Measurements from ENCODE around the gene GPS1. TPM values are rescaled to one million over a fixed set of nuclear protein-coding genes. Genes with fewer than 3 reads are reported as not detected.

Gene GPS1
- total and polyA plus RNA-seq, 10 of the 15 experiments (the other 5 are each of a cell fraction or from before 2014, with no cell fraction given), result 2.2 to 146 (median 77.7) TPM

GRCh38 chr17:82101767-82102679 is 50.3 kb downstream of the GPS1 start:
- ChIA-PET RAD21 (ENCODE audit: unreplicated experiment) (no interaction called here), SMC1A (ENCODE audit: uncharacterized antibody, unreplicated experiment) (no interaction called here)
- H3K4me3 ChIP-seq, result no peak overlapping the region

More at GRCh38 chr17:82101767-82102679, 50.3 kb downstream of the GPS1 start:
- no peak overlapping the region for H3K9ac ChIP-seq (ENCODE audit: control insufficient read depth, insufficient read depth, low read length)
- peaks cover 27% of the 10 kb centered on the region for H3K4me1 ChIP-seq (ENCODE audit: control insufficient read depth, insufficient read depth, low read length)
- in situ Hi-C loops (cut with MboI), result no loop called here
- intact Hi-C loops (cut with micrococcal nuclease; ENCODE audit: unreplicated experiment), result no loop called here
- no peak overlapping the region for H3K4me2 ChIP-seq (ENCODE audit: control insufficient read depth, insufficient read depth)
- ATAC-seq, result no peak
- no peak for FAIRE-seq
- H3K79me2 ChIP-seq (ENCODE audit: control insufficient read depth, insufficient read depth, low read length), result peaks cover 40% of the 10 kb centered on the region
- CTCF ChIA-PET, result no interaction called here
- H3K9me3 ChIP-seq (replicated peaks; ENCODE audit: control insufficient read depth, insufficient read depth, low read length), result no peaks in the 10 kb centered on the region
- no TSS peak for BruUV-seq (replicated peaks)
- 70% methylated on average over 18 of the region's 18 CpGs for WGBS (ENCODE audit: insufficient coverage, insufficient replicate concordance, low lambda C conversion rate, missing lambda C conversion rate)
- POLR2A ChIA-PET, result no interaction called here
- H2AFZ ChIP-seq (ENCODE audit: control insufficient read depth, low read depth, low read length), result no peak overlapping the region
- no peaks in the 10 kb centered on the region for H3K27me3 ChIP-seq (replicated peaks in 1 of 2; ENCODE audit: control insufficient read depth in 2 of 2, insufficient read depth in 2 of 2, low read length in 1 of 2)
- no peak overlapping the region for H3K27ac ChIP-seq (ENCODE audit: control insufficient read depth, insufficient read depth)
- no peak for DNase-seq (ENCODE audit: low read depth, low spot score)
- TF ChIP-seq NFYA (IDR thresholded peaks at IDR 0.05; ENCODE audit: borderline replicate concordance, low read depth, low read length) (no peak), ATF3 (IDR thresholded peaks at IDR 0.05; ENCODE audit: borderline replicate concordance, extremely low read depth, low read depth, low read length) (no peak), PAX5 (IDR thresholded peaks at IDR 0.05; ENCODE audit: borderline replicate concordance, low read depth, low read length) (no peak), SIN3A (IDR thresholded peaks at IDR 0.05; ENCODE audit: low read depth, low read length) (no peak), GABPA (IDR thresholded peaks at IDR 0.05; ENCODE audit: low read depth) (no peak), ZSCAN29 (IDR thresholded peaks at IDR 0.05) (no peak)
- H4K20me1 ChIP-seq (ENCODE audit: control insufficient read depth, insufficient read depth), result no peaks in the 10 kb centered on the region
- H3K36me3 ChIP-seq (ENCODE audit: control insufficient read depth in 2 of 2, insufficient read depth in 2 of 2, low read length in 1 of 2), result peaks cover 0 to 1% of the 10 kb centered on the region in 2 experiments; a peak in 1 of 4 replicates
